ENCODE results near the gene ITGB6.
A peak's percentile ranks its signal among the peaks of the same experiment; 100 is the strongest.

Gene ITGB6

DNA sequence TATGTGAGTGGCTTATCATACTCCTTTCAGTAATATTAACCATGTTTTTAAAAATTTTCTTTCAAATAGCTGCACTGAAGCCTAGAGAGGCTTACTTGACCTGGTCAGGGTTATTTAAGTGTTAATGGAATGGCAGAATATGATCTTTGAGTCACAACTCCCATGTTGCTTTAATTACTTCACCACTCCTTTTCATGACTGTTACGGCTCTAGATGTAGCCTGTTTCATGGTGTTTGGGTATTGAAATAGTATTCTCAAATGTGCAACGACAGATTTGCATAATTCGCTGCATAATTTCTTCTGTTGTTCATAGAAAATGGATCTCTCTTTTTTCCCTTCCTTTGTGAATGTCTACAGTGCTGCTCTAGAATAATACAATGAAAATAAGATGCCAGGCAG lies 86.1 kb downstream of the ITGB6 start:
- no peak for DNase-seq (ENCODE audit: low read depth)
- TF ChIP-seq, protein P1, sequence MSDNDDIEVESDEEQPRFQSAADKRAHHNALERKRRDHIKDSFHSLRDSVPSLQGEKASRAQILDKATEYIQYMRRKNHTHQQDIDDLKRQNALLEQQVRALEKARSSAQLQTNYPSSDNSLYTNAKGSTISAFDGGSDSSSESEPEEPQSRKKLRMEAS (IDR thresholded peaks at IDR 0.05; ENCODE audit: low read depth, low read length): no peak
- no peak overlapping the region for H3K4me3 ChIP-seq (ENCODE audit: low read depth, low read length)

GRCh38 chr2:160111951-160112798 lies 87.9 kb downstream of the ITGB6 start:
- TF ChIP-seq POLR2A (IDR thresholded peaks at IDR 0.05; ENCODE audit: extremely low read depth, insufficient read length) (no peak), MYC (IDR thresholded peaks at IDR 0.05; ENCODE audit: low read depth, low read length) (no peak)
- TF ChIP-seq, protein P2, sequence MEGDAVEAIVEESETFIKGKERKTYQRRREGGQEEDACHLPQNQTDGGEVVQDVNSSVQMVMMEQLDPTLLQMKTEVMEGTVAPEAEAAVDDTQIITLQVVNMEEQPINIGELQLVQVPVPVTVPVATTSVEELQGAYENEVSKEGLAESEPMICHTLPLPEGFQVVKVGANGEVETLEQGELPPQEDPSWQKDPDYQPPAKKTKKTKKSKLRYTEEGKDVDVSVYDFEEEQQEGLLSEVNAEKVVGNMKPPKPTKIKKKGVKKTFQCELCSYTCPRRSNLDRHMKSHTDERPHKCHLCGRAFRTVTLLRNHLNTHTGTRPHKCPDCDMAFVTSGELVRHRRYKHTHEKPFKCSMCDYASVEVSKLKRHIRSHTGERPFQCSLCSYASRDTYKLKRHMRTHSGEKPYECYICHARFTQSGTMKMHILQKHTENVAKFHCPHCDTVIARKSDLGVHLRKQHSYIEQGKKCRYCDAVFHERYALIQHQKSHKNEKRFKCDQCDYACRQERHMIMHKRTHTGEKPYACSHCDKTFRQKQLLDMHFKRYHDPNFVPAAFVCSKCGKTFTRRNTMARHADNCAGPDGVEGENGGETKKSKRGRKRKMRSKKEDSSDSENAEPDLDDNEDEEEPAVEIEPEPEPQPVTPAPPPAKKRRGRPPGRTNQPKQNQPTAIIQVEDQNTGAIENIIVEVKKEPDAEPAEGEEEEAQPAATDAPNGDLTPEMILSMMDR (IDR thresholded peaks at IDR 0.05; ENCODE audit: low read depth, low read length): no peak
- TF ChIP-seq, protein P1 (IDR thresholded peaks at IDR 0.05; ENCODE audit: low read depth, low read length): no peak
- DNase-seq (ENCODE audit: low read depth): no peak

GRCh38 chr2:160110674-160111239 lies 89.3 kb downstream of the ITGB6 start:
- no peak for DNase-seq (ENCODE audit: low read depth)
- no peak overlapping the region for H3K4me3 ChIP-seq (ENCODE audit: low read depth, low read length)
- TF ChIP-seq, protein P2 (IDR thresholded peaks at IDR 0.05; ENCODE audit: low read depth, low read length): no peak
- TF ChIP-seq MYC (IDR thresholded peaks at IDR 0.05; ENCODE audit: low read depth, low read length): no peak
- no peak for TF ChIP-seq POLR2A (IDR thresholded peaks at IDR 0.05; ENCODE audit: extremely low read depth, insufficient read length)
- TF ChIP-seq, protein P1 (IDR thresholded peaks at IDR 0.05; ENCODE audit: low read depth, low read length): no peak

More at GRCh38 chr2:160111951-160112798, 87.9 kb downstream of the ITGB6 start:
- no peak overlapping the region for H3K4me3 ChIP-seq (ENCODE audit: low read depth, low read length)

DNA sequence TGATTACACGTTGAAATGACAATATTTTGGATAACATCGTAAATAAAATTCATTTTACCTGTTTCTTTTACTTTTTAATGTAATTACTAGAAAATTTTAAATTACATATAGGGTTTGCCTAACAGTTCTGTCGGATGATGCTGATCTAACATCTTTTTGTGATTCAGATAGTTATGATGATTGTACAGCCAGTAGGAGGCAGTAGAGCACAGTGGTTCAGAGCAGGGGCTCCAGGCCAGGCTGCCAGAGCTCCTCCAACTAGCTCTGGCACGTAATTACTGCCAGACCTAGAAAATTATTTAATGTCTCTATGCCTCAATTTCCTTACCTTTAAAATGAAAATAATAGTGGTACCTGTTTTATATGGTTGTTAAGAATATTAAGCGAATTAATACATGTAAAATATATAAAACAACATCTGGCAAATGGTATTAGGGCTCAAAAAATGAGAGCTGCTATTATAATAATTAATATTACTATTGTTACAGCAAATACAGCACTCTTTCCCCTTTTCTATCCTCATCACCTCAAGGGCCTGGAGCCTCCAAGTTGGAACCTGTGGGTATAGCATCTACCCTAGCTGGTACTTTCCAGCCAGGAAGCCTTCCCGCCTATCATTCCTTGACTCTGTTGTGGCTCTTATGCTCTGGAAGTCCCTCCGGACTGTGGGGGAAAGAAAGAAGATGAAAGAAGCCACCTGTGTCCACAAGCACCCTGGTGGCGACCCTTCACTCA lies 90.0 kb downstream of the ITGB6 start:
- TF ChIP-seq, protein P1 (IDR thresholded peaks at IDR 0.05; ENCODE audit: low read depth, low read length): no peak
- TF ChIP-seq, protein P2 (IDR thresholded peaks at IDR 0.05; ENCODE audit: low read depth, low read length): peak; percentile 77
- H3K4me3 ChIP-seq (ENCODE audit: low read depth, low read length): no peak overlapping the region
- DNase-seq (ENCODE audit: low read depth): peak; percentile 73

GRCh38 chr2:160109243-160109642 lies 90.8 kb downstream of the ITGB6 start:
- no peak for DNase-seq (ENCODE audit: low read depth)
- TF ChIP-seq MYC (IDR thresholded peaks at IDR 0.05; ENCODE audit: low read depth, low read length): no peak
- TF ChIP-seq, protein P1 (IDR thresholded peaks at IDR 0.05; ENCODE audit: low read depth, low read length): no peak
- no peak for TF ChIP-seq POLR2A (IDR thresholded peaks at IDR 0.05; ENCODE audit: extremely low read depth, insufficient read length)
- TF ChIP-seq, protein P2 (IDR thresholded peaks at IDR 0.05; ENCODE audit: low read depth, low read length): no peak

GRCh38 chr2:160108646-160109045 lies 91.4 kb downstream of the ITGB6 start:
- H3K4me3 ChIP-seq (ENCODE audit: low read depth, low read length): no peak overlapping the region
- DNase-seq (ENCODE audit: low read depth): no peak
- no peak for TF ChIP-seq POLR2A (IDR thresholded peaks at IDR 0.05; ENCODE audit: extremely low read depth, insufficient read length)

More at GRCh38 chr2:160109243-160109642, 90.8 kb downstream of the ITGB6 start:
- no peak overlapping the region for H3K4me3 ChIP-seq (ENCODE audit: low read depth, low read length)

Measured in NB4 (cell line).